HS-5 (cell line): ENCODE measurements around the gene ABTB1.
"Not testable (repeated sequence)": the region's sequence is repeated elsewhere in the genome, so short reads cannot be mapped to it uniquely, and the experiment has no call there.

Experiments
- DNase-seq: peaks from one replicate; pipeline ENCODE4 v3.0.0-alpha.2; 2012; ENCODE audit warnings: low read depth

The ABTB1 gene

GRCh38 chr3:127688416-127689265, 15.9 kb downstream of the ABTB1 start:
- DNase-seq: no peak

- DNase-seq: no peak
These were observed 16.6 kb downstream of the ABTB1 start for GRCh38 chr3:127689266-127689860.

- no peak for DNase-seq
These were observed 17.4 kb downstream of the ABTB1 start for GRCh38 chr3:127690106-127690505.

GRCh38 chr3:127690823-127691452, 18.2 kb downstream of the ABTB1 start:
- no peak for DNase-seq

GRCh38 chr3:127691489-127691888, 18.7 kb downstream of the ABTB1 start:
- DNase-seq: no peak

GRCh38 chr3:127691974-127692373, 19.2 kb downstream of the ABTB1 start:
- no peak for DNase-seq

GRCh38 chr3:127692501-127693335, 20.0 kb downstream of the ABTB1 start:
- no peak for DNase-seq

- DNase-seq: no peak
These were observed 20.6 kb downstream of the ABTB1 start for GRCh38 chr3:127693336-127693843.

GRCh38 chr3:127694467-127695215, 21.9 kb downstream of the ABTB1 start:
- DNase-seq: no peak

- DNase-seq: no peak
These were observed 24.9 kb downstream of the ABTB1 start for GRCh38 chr3:127697551-127698240.

- no peak for DNase-seq
These were observed 25.5 kb downstream of the ABTB1 start for GRCh38 chr3:127698286-127698685.

GRCh38 chr3:127698691-127699415, 26.1 kb downstream of the ABTB1 start:
- no peak for DNase-seq

GRCh38 chr3:127699416-127700300, 26.9 kb downstream of the ABTB1 start:
- DNase-seq: no peak

- DNase-seq: no peak
These were observed 27.7 kb downstream of the ABTB1 start for GRCh38 chr3:127700406-127700805.

- no peak for DNase-seq
These were observed 28.6 kb downstream of the ABTB1 start for GRCh38 chr3:127701280-127701911.

GRCh38 chr3:127702151-127702578, 29.4 kb downstream of the ABTB1 start:
- DNase-seq: no peak

GRCh38 chr3:127704840-127705239, 32.1 kb downstream of the ABTB1 start:
- DNase-seq: not testable (repeated sequence)

- DNase-seq: no peak
These were observed 33.6 kb downstream of the ABTB1 start for GRCh38 chr3:127706312-127706711.
